Measurements from ENCODE around the gene HRAS. TPM values are rescaled to one million over a fixed set of nuclear protein-coding genes. Genes with fewer than 3 reads are reported as not detected.

HRAS gene
- total and polyA plus RNA-seq, 10 of the 15 experiments (the other 5 are each of a cell fraction or from before 2014, with no cell fraction given) = 2.8 to 72.4 (median 31.7) TPM

- H3K4me2 ChIP-seq (ENCODE audit: control insufficient read depth, insufficient read depth) = no peak overlapping the region
- no peaks in the 10 kb centered on the region for H3K27me3 ChIP-seq (replicated peaks in 1 of 2; ENCODE audit: control insufficient read depth in 2 of 2, insufficient read depth in 2 of 2, low read length in 1 of 2)
- BruUV-seq (replicated peaks) = no TSS peak
- no peak overlapping the region for H2AFZ ChIP-seq (ENCODE audit: control insufficient read depth, low read depth, low read length)
- ChIA-PET CTCF (interaction anchor here (0.7 kb wide), 1 partner anchor 134 kb away, joined by 3 read pairs; no protein-coding TSS in a partner anchor), POLR2A (no interaction called here), RAD21 (ENCODE audit: unreplicated experiment) (no interaction called here), SMC1A (ENCODE audit: uncharacterized antibody, unreplicated experiment) (no interaction called here)
- intact Hi-C loops (cut with micrococcal nuclease; ENCODE audit: unreplicated experiment) (no loop called here), in situ Hi-C loops (cut with MboI) (no loop called here)
- H3K9ac ChIP-seq (ENCODE audit: control insufficient read depth, insufficient read depth, low read length) = no peak overlapping the region
- no peaks in the 10 kb centered on the region for H3K36me3 ChIP-seq (ENCODE audit: control insufficient read depth in 2 of 2, insufficient read depth in 2 of 2, low read length in 1 of 2)
- H3K79me2 ChIP-seq (ENCODE audit: control insufficient read depth, insufficient read depth, low read length) = no peaks in the 10 kb centered on the region
- no peak for DNase-seq (ENCODE audit: low read depth, low spot score)
- H3K4me1 ChIP-seq (ENCODE audit: control insufficient read depth, insufficient read depth, low read length) = peaks cover 20% of the 10 kb centered on the region
- H3K27ac ChIP-seq (ENCODE audit: control insufficient read depth, insufficient read depth) = no peak overlapping the region
- H3K9me3 ChIP-seq (replicated peaks; ENCODE audit: control insufficient read depth, insufficient read depth, low read length) = no peaks in the 10 kb centered on the region
- TF ChIP-seq EED (IDR thresholded peaks at IDR 0.05; ENCODE audit: low read depth) = no peak
- no peak for TF ChIP-seq MXI1 (IDR thresholded peaks at IDR 0.05; ENCODE audit: low read depth, low read length)
- TF ChIP-seq TCF3 (IDR thresholded peaks at IDR 0.05; ENCODE audit: borderline replicate concordance, insufficient read depth, low read depth, low read length) = no peak
- TF ChIP-seq CUX1 (IDR thresholded peaks at IDR 0.05; ENCODE audit: insufficient replicate concordance, low read depth, low read length) = no peak
- no peak for TF ChIP-seq USF2 (IDR thresholded peaks at IDR 0.05; ENCODE audit: borderline replicate concordance, low read depth, low read length)
- TF ChIP-seq PML (IDR thresholded peaks at IDR 0.05; ENCODE audit: low read length) = no peak
- no peak for TF ChIP-seq SMAD5 (IDR thresholded peaks at IDR 0.05; ENCODE audit: low read depth)
- no peak for TF ChIP-seq CBFB (IDR thresholded peaks at IDR 0.05; ENCODE audit: low read depth)
- no peak for TF ChIP-seq DPF2 (IDR thresholded peaks at IDR 0.05)
- no peak for ATAC-seq
- H3K4me3 ChIP-seq = no peak overlapping the region
- peaks cover 4% of the 10 kb centered on the region; the same call in 1 of the 2 replicates for H4K20me1 ChIP-seq (ENCODE audit: control insufficient read depth, insufficient read depth)
- 88% methylated on average over 23 of the region's 23 CpGs for WGBS (ENCODE audit: insufficient coverage, insufficient replicate concordance, low lambda C conversion rate, missing lambda C conversion rate)
- FAIRE-seq = no peak
These were observed 5.4 kb upstream of the HRAS start for GRCh38 chr11:540583-541432.
